ENCODE measurements around the gene SRPX2.
"Not testable (repeated sequence)": the region's sequence is repeated elsewhere in the genome, so short reads cannot be mapped to it uniquely, and the experiment has no call there.

The SRPX2 gene

GRCh38 chrX:100720301-100720700, 76.3 kb downstream of the SRPX2 start:
- TF ChIP-seq, protein P1, sequence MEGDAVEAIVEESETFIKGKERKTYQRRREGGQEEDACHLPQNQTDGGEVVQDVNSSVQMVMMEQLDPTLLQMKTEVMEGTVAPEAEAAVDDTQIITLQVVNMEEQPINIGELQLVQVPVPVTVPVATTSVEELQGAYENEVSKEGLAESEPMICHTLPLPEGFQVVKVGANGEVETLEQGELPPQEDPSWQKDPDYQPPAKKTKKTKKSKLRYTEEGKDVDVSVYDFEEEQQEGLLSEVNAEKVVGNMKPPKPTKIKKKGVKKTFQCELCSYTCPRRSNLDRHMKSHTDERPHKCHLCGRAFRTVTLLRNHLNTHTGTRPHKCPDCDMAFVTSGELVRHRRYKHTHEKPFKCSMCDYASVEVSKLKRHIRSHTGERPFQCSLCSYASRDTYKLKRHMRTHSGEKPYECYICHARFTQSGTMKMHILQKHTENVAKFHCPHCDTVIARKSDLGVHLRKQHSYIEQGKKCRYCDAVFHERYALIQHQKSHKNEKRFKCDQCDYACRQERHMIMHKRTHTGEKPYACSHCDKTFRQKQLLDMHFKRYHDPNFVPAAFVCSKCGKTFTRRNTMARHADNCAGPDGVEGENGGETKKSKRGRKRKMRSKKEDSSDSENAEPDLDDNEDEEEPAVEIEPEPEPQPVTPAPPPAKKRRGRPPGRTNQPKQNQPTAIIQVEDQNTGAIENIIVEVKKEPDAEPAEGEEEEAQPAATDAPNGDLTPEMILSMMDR (IDR thresholded peaks at IDR 0.05; ENCODE audit: low read depth, low read length): no peak
- DNase-seq (ENCODE audit: extremely low read depth, low read depth): no peak

DNA sequence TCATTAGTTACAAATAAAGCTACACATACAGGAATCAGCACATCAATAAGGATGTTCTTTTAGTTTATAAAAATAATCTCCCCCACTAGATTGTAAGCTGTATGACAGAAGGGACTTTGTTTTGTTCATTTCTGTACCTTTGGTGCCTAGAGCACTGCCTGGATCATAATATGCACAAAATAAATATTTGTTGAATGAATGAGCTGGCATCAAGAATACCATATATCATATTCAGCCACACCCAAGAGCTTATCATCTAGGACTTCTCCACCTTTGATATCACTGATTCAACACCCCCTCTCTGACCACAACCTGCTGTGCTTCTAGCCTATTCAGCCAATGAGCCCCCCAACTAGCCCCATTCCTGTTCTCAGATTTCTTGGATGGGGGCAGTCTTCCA, 77.3 kb downstream of the SRPX2 start:
- DNase-seq (ENCODE audit: extremely low read depth, low read depth): no peak
- TF ChIP-seq, protein P1 (IDR thresholded peaks at IDR 0.05; ENCODE audit: low read depth, low read length): no peak

- DNase-seq (ENCODE audit: extremely low read depth, low read depth): not testable (repeated sequence)
These were observed 80.0 kb downstream of the SRPX2 start for GRCh38 chrX:100724006-100724405.
